GM21515 (cell line): ENCODE data around the gene OBSL1.

Experiments
- ATAC-seq: cut with Tn5 transposase; IDR thresholded peaks from one replicate; pipeline ENCODE4 v1.9.1; 2021; ENCODE audit not compliant: unreplicated experiment

OBSL1 gene

GRCh38 chr2:219515874-219516629 is 55.3 kb downstream of the OBSL1 start:
- no peak for ATAC-seq

GRCh38 chr2:219514836-219515235 is 56.5 kb downstream of the OBSL1 start:
- ATAC-seq, result no peak

- ATAC-seq, result no peak
Observed at GRCh38 chr2:219514196-219514761, 57.1 kb downstream of the OBSL1 start, which contains the start of gene ASIC4. ASIC4 (plus strand) TSS chr2:219514482; CDS start chr2:219514725, 243 bp downstream.

- ATAC-seq, result no peak
Observed at GRCh38 chr2:219513787-219514186, 57.6 kb downstream of the OBSL1 start.

GRCh38 chr2:219512524-219513216 is 58.7 kb downstream of the OBSL1 start:
- ATAC-seq, result no peak

- ATAC-seq, result no peak
Observed at GRCh38 chr2:219511547-219512325, 59.6 kb downstream of the OBSL1 start.

GRCh38 chr2:219510512-219511135 is 60.7 kb downstream of the OBSL1 start:
- no peak for ATAC-seq

- ATAC-seq, result no peak
Observed at GRCh38 chr2:219509780-219510511, 61.4 kb downstream of the OBSL1 start.

- ATAC-seq, result no peak
Observed at GRCh38 chr2:219508971-219509779, 62.2 kb downstream of the OBSL1 start.

GRCh38 chr2:219508444-219508734 is 63.0 kb downstream of the OBSL1 start:
- no peak for ATAC-seq

- ATAC-seq, result no peak
Observed at GRCh38 chr2:219507581-219508443, 63.5 kb downstream of the OBSL1 start.

- no peak for ATAC-seq
Observed at GRCh38 chr2:219506802-219507526, 64.4 kb downstream of the OBSL1 start.

GRCh38 chr2:219506153-219506801 is 65.1 kb downstream of the OBSL1 start:
- no peak for ATAC-seq

- no peak for ATAC-seq
Observed at GRCh38 chr2:219505585-219505984, 65.8 kb downstream of the OBSL1 start.

- no peak for ATAC-seq
Observed at GRCh38 chr2:219502618-219503017, 68.7 kb downstream of the OBSL1 start.

GRCh38 chr2:219501849-219502248 is 69.5 kb downstream of the OBSL1 start:
- ATAC-seq, result no peak
